Measurements from ENCODE around the gene AFG3L2.

- TF ChIP-seq CTCF (IDR thresholded peaks at IDR 0.05; ENCODE audit: insufficient read depth, low read depth, low read length), result no peak
- TF ChIP-seq EZH2 (IDR thresholded peaks at IDR 0.05; ENCODE audit: insufficient read depth, low read length), result no peak
These were observed 68.5 kb downstream of the AFG3L2 start for GRCh38 chr18:12308386-12309100.

All from astrocyte (in vitro differentiated cells and primary cell).